ENCODE data around the gene CRB3. TPM values are rescaled to one million over a fixed set of nuclear protein-coding genes. Genes with fewer than 3 reads are reported as not detected.
A peak's percentile ranks its signal among the peaks of the same experiment; 100 is the strongest.
"Not testable (repeated sequence)": the region's sequence is repeated elsewhere in the genome, so short reads cannot be mapped to it uniquely, and the experiment has no call there.

The CRB3 gene, protein sequence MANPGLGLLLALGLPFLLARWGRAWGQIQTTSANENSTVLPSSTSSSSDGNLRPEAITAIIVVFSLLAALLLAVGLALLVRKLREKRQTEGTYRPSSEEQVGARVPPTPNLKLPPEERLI
- 0.41 TPM for total RNA-seq

DNA sequence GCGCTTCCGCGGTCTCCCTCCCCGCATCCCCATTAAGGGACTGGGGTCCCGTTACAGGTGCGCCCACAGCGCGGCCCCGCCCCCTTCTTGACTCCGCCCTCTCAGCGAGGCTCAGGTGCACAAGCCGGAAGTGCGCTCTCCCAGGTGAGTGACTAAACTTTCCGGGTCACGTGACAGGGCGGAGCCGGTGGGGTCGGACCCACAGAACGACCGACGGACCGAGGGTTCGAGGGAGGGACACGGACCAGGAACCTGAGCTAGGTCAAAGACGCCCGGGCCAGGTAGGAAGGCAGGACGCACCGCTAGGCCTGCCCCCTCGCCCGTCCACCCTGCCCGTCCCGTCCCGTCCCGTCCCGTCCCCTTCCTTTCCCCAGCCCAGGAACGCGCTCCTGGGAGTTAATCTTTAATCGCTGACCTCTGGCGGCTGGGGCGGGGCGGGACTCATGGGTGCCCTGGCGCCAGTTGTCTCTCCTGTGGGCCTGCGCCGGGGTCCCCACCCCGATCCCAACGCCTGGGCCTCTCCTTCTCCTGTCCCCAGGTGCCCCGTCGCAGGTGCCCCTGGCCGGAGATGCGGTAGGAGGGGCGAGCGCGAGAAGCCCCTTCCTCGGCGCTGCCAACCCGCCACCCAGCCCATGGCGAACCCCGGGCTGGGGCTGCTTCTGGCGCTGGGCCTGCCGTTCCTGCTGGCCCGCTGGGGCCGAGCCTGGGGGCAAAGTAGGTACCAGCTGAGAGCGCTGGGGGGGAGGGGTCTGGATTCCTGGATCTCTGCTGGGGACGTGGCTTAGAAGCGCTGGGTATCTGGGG is at the start of gene CRB3:
TSS of gene CRB3 (plus strand) at position 202 of the 804 bp plus-strand sequence. CDS start at position 633, 431 bp downstream.
- FAIRE-seq = no peak

GRCh38 chr19:6414793-6415590 is 49.1 kb upstream of the CRB3 start:
- DNase-seq (ENCODE audit: low spot score in 2 of 2) (peak in 1 of 2 donors; percentile 36), FAIRE-seq (no peak)

More for the DNA sequence above, at the start of gene CRB3:
- no peak for DNase-seq (ENCODE audit: low spot score in 2 of 2)

DNA sequence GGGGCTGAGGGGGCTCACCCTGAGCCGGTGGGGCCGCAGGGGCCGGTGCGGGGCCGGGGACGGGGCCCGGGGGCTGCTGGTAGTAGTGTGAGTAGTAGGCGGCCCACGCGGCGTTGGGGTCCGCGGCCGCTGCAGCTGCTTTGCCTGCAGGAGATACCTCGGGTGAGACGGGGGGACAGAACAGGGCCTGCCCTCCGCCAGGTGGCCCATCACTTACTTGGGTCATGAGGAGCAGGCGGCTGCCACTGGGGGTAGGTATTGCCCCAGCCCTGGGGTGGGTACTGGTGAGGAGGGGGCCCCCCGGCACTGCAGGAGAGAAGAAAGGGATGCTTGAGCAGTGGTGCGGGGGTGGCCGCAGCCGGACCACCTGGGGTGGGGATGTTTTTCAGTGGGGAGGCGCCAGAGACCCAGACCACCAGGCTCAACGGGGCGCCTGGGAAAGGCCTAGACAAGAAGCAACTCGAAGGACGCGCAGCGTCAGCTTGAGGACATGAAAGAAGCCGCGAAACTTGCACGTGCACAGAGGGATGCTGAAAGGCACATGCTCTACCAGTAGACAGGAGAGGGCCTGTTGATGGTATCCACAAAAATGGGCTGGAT is 48.4 kb upstream of the CRB3 start:
- FAIRE-seq = no peak

GRCh38 chr19:6416658-6417405 is 47.2 kb upstream of the CRB3 start:
- FAIRE-seq = no peak
- DNase-seq (ENCODE audit: low spot score in 2 of 2) = no peak

More for the DNA sequence above, 48.4 kb upstream of the CRB3 start:
- DNase-seq (ENCODE audit: low spot score in 2 of 2) = peak in 1 of 2 donors; percentile 34

DNA sequence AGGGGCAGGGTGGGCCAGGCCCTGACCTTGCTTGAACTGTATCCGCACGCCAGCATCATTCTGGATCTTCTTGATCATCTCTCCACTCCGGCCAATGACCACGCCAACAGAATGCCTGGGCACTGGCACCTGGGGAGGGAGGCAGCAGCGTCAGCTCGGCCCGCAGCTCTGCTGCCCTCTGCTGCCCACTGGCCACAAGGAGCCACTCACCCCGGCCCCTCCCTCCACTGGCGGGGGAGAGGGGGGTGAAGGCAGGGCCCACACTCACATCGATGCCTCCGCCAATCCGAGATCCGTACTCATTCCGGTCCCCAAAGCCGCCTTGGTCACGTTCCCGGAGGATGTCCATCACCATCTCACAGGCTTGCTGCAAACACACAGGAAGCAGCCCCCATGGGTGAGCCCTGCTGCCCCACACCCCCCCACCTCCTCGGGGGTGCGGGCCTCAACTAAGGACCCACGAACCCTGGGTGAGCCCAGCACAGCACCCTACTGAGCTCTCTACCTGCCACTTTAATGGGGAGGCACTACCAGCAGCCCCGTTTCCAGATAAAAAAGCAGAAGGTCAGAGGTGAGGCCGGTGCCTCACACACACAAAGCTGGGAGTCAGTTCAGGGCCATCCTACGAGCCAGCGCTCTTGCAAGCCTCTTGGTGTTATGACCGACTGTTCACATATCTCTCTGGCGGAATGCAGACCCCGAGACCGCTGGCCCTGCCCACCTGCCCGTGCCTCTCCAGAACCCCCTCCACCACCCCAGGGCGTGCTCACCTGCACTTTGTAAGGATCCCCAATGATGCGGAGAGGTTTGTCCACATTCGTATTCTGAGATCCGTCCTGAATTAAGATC is 46.1 kb upstream of the CRB3 start:
- no peak for FAIRE-seq
- DNase-seq (ENCODE audit: low spot score in 2 of 2) = peak; percentile 76 to 80

- DNase-seq (ENCODE audit: low spot score in 2 of 2) (no peak), FAIRE-seq (no peak)
Observed at GRCh38 chr19:6418562-6418932, 45.5 kb upstream of the CRB3 start.

DNA sequence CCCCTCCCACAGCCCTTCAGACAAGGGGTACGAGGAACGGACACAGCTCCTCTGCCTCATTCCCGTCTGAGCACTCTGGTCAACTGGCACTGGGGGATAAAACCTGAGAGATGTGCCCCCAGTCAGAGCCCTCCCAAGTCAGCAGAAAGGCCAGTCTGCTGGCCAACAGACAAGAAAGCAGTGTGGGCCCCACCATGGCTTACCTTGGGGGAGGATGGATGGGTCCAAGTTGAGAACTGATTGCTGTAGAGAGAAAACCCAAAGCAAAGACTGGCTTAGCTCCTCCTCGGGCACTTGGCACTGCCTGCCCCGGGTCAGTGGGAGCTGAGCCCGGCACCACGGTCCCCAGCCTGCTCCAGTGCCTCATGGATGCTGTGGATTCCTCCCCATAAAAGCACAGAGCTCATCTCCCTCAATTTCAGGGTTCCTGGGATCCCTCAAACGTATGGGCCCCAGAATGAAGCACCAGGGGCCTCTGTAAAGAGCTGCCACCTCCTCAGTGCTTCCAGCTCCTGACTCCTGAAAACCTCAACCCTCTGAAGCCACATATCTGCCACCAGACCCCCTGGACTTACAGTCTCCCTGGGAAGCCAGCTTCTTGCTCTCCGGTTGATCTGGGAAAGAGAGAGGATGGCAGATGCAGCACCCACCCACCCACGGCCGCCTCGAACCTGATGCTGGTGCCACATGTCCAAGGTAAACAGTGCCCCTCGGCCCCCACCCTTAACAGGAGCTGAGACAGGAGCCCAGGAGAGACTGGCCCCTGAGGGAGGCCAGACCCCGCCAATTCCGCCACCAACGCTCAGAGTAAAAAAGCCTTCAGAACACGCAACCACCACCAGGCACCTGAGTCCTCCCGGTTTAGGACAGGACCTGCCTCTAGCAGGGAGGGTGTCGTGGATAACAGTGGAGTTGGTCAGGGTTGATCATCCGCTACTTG is 42.7 kb upstream of the CRB3 start:
- FAIRE-seq = no peak

GRCh38 chr19:6423499-6424194 is 40.4 kb upstream of the CRB3 start:
- DNase-seq (ENCODE audit: low spot score in 2 of 2) (no peak), FAIRE-seq (no peak)

More for the DNA sequence above, 42.7 kb upstream of the CRB3 start:
- DNase-seq (ENCODE audit: low spot score in 2 of 2) = no peak

- DNase-seq (ENCODE audit: low spot score in 2 of 2) (no peak), FAIRE-seq (no peak)
Observed at GRCh38 chr19:6424195-6424938, 39.7 kb upstream of the CRB3 start, which contains the start of gene KHSRP. KHSRP (minus strand) TSS chr19:6424811; CDS start chr19:6424701, 110 bp downstream.

DNA sequence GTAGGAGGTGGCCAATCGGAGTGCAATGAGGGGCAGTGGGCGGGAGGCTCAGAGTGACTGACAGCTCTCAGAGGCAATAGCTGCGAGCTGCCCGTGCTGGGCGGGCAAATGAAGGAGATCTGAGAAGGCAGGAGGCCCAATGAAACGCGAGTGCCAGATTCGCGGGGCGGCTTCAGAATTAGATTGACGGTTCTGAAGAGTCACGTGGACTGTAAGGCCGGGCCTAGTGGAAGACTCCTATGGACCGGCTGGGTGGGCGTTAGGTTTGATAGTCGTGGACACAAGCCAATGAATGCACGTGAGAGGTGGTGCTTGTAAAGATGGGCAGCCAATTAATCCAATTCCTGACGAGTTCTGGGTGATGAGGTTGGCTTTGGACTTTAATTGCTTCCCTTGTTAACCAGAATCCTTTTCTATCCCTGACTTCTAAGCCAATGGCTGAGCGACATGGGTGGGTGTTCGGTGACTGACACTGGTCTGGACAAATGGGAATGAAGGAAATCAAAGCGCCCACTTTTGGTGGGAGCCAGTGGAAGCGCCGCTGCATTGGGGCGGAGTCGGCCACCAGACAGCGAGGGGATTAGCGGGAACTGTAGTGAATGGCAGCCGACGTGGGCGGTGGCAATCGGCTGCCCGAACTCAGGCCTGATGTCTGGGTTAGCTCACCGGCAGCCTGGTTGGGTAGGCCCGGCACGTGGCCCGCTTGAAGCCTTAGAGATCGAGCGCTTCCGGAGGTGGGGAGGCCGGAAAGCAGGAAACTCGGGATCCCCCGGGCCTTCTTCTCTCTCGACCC is 38.9 kb upstream of the CRB3 start:
- FAIRE-seq (peak; percentile 99), DNase-seq (ENCODE audit: low spot score in 2 of 2) (peak; percentile 99 to 100)

DNA sequence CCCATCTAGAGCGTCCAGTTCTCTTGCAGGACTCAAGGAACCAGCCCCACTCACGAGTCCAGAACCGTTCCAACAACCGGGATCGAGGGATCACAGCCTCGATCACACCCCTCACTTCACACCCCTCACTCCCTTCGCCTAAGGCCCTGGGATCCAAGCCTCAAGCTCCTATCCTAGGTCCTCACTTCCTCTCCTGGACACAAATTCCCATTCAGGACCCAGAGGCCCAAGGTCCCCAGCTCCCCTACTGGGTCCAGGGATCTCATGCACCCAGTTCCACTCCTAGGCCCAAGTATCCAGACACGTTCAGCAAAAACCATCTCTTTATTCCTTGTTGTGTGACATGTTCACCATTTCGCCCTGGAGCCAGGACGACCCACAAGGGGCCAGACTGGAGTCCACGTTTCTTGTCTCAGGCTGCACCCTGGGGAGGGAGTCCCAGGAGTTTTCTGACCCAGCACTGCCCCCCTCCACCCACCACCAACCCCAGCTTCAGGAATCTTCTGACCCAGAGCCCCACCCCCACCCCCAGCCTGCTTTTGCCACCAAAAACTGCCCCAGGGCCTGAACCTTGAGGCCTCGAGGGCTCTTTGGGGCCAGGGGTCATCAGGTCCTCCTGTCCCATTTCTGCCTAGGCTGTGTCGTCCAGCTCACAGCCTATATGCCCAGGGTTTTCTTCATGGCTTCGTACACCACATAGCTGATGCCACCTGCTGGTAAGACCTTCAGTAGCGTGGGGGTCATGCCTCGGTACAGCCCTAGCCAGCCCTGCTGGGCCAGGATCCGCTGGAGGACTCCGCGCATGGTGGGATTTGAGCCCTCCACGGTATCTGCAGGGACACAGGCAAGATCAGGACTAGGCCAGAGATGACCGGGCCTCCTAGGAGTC is 38.1 kb upstream of the CRB3 start:
- FAIRE-seq (no peak), DNase-seq (ENCODE audit: low spot score in 2 of 2) (no peak)

DNA sequence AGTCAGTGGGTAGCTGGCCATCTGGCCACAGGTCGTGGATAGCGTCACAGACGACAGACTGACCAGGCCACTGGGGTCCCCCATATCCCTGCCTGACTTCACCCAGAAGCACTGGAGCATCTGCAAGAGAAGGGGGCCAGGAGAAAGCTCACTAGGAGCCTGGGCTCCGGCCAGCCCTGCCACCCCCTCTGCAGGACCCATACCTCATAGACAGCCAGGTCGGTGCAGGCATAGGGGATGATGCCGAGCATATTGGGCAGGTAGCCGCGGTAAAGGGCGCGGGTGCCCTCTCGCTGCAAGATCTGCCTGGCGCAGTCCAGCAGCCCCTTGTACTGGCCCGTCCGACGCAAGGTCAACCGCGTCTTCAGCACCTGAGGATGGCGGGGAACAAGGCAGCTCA is 36.9 kb upstream of the CRB3 start:
- FAIRE-seq = no peak
- no peak for DNase-seq (ENCODE audit: low spot score in 2 of 2)

DNA sequence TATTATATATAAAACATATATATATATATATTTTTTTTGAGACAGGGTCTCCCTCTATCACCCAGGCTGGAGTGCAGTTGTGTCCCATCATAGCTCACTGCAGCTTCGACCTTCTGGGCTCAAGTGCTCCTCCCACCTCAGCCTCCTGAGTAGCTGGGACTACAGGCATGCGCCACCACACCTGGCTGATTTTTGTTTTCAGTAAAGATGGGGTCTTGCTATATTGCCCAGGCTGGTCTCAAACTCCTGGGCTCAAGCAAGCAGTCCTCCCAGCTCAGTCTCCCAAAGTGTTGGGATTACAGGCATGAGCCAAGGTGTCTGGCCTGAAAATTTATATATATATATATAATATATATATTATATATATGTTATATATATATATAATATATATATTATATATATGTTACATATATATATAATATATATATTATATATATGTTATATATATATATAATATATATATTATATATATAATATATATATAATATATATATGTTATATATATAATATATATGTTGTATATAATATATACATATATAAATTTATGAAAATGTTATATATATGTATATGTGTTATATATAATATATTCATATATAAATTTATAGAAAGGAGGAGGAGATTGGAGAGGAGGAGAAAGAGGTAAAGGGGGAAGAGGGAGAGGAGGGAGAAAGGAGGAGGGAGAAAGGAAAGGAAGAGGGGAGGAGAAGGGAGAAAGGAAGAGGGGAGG is 35.2 kb upstream of the CRB3 start:
- peak; percentile 26 for FAIRE-seq

More for the DNA sequence above, 35.2 kb upstream of the CRB3 start:
- DNase-seq (ENCODE audit: low spot score in 2 of 2) = not testable (repeated sequence)

Measured in frontal cortex (tissue), 4 donors.